ENCODE data around the gene TRAK2. TPM values are rescaled to one million over a fixed set of nuclear protein-coding genes. Genes with fewer than 3 reads are reported as not detected.
A peak's percentile ranks its signal among the peaks of the same experiment; 100 is the strongest.

Gene TRAK2
- total and polyA plus RNA-seq, 2 donors (not counting 1 experiment from before 2014, with no cell fraction given) = 16.9 to 21.6 TPM

DNA sequence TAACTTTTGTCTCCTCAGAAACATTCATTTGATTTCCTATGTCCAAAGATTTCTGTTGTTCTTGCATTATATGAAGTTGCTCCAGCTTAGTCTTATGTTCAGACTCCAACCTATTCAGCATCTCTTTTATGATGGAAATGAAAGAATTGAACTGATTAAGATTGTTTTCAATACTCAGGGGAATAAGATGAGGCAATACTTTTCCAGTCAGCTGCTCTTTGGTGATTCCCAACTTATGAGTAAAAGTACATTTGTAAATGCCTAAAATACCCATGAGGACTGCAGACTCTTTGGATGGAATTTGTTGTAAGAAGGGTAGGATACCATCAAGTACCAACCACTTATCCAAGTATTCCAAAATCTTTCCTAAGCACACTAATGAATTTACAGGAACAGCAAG lies 39.8 kb downstream of the TRAK2 start:
- no peak overlapping the region for H2AFZ ChIP-seq (ENCODE audit: insufficient read depth, low read depth, low read length, poor library complexity, severe bottlenecking)
- no peaks in the 10 kb centered on the region for H3K27me3 Mint-ChIP-seq
- H3K27me3 ChIP-seq (replicated peaks in 1 of 4; ENCODE audit: control extremely low read depth in 1 of 4, control insufficient read depth in 3 of 4, insufficient read depth in 4 of 4, low read length in 3 of 4) = no peaks in the 10 kb centered on the region
- intact Hi-C loops (cut with micrococcal nuclease) = loop anchor here (5.0 kb wide), 1 partner anchor 36 kb away; no protein-coding TSS in a partner anchor
- DNase-seq (no peak), ATAC-seq (ENCODE audit: low read depth) (no peak)
- H3K36me3 ChIP-seq (replicated peaks in 1 of 2; ENCODE audit: control extremely low read depth in 1 of 2, control insufficient read depth in 1 of 2, extremely low read depth in 1 of 2, insufficient read depth in 2 of 2, low read length in 1 of 2) = peaks cover 4 to 5% of the 10 kb centered on the region in 2 experiments
- H3K4me1 ChIP-seq (ENCODE audit: control insufficient read depth in 2 of 2, insufficient read depth in 2 of 2, low read length in 2 of 2) = peaks cover 45 to 61% of the 10 kb centered on the region in 2 donors
- H3K9me3 Mint-ChIP-seq (ENCODE audit: insufficient read depth) = no peaks in the 10 kb centered on the region
- peaks cover 8% of the 10 kb centered on the region for H3K4me1 Mint-ChIP-seq
- H3K27ac ChIP-seq (ENCODE audit: low read length in 2 of 2) = peak overlapping the region; percentile 28 to 84
- peaks cover 90% of the 10 kb centered on the region for H3K79me2 ChIP-seq (ENCODE audit: control insufficient read depth, insufficient read depth, low read length)
- POLR2A ChIA-PET = no interaction called here
- H3K9me3 ChIP-seq (ENCODE audit: control extremely low read depth in 1 of 3, control insufficient read depth in 2 of 3, insufficient read depth in 1 of 3, low read length in 2 of 3) = peaks cover 0 to 5% (median 0%) of the 10 kb centered on the region in 3 donors
- TF ChIP-seq EZH2 (IDR thresholded peaks at IDR 0.05; ENCODE audit: borderline replicate concordance, insufficient read depth, low read depth, low read length, poor library complexity, severe bottlenecking) = no peak
- TF ChIP-seq, protein P1, sequence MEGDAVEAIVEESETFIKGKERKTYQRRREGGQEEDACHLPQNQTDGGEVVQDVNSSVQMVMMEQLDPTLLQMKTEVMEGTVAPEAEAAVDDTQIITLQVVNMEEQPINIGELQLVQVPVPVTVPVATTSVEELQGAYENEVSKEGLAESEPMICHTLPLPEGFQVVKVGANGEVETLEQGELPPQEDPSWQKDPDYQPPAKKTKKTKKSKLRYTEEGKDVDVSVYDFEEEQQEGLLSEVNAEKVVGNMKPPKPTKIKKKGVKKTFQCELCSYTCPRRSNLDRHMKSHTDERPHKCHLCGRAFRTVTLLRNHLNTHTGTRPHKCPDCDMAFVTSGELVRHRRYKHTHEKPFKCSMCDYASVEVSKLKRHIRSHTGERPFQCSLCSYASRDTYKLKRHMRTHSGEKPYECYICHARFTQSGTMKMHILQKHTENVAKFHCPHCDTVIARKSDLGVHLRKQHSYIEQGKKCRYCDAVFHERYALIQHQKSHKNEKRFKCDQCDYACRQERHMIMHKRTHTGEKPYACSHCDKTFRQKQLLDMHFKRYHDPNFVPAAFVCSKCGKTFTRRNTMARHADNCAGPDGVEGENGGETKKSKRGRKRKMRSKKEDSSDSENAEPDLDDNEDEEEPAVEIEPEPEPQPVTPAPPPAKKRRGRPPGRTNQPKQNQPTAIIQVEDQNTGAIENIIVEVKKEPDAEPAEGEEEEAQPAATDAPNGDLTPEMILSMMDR (IDR thresholded peaks at IDR 0.05) = no peak
- peak overlapping the region; percentile 78 for H3K27ac Mint-ChIP-seq
- H3K4me3 Mint-ChIP-seq = peak overlapping the region; percentile 33
- no peak overlapping the region for H3K4me2 ChIP-seq (replicated peaks; ENCODE audit: low read depth, low read length, poor library complexity, severe bottlenecking)
- no peak overlapping the region for H3K9ac ChIP-seq (ENCODE audit: low read length)
- CTCF ChIA-PET = no interaction called here
- H3K4me3 ChIP-seq (ENCODE audit: control extremely low read depth in 1 of 5, extremely low read depth in 1 of 5, insufficient read depth in 1 of 5, low read depth in 2 of 5, low read length in 4 of 5) = no peak overlapping the region
- no peaks in the 10 kb centered on the region for H4K20me1 ChIP-seq (ENCODE audit: control insufficient read depth, insufficient read depth, low read length, poor library complexity, severe bottlenecking)

DNA sequence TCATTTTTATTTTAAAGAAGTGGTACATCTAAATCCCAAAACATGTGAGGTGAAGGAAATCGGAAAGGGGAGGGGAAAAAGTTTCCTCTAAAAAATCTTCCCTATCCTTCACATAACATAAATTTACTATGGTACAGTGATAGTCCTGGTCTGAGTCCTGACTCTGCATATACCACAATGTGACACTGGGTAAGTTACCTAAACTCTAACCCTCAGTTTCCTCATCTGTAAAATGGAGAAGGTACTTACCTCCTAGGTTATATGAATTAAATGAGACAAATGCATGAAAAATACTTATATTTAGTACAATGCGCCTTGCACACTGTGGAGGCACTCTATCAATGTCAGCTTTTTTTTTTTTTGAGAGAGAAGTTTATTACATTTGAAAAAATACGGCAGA lies 42.3 kb downstream of the TRAK2 start:
- Histone ChIP-seq H4K20me1 (ENCODE audit: control insufficient read depth, insufficient read depth, low read length, poor library complexity, severe bottlenecking) (no peaks in the 10 kb centered on the region), H3K79me2 (ENCODE audit: control insufficient read depth, insufficient read depth, low read length) (peaks cover 93% of the 10 kb centered on the region), H3K4me2 (replicated peaks; ENCODE audit: low read depth, low read length, poor library complexity, severe bottlenecking) (no peak overlapping the region), H3K9ac (ENCODE audit: low read length) (no peak overlapping the region), H3K4me3 (ENCODE audit: control extremely low read depth in 1 of 5, extremely low read depth in 1 of 5, insufficient read depth in 1 of 5, low read depth in 2 of 5, low read length in 4 of 5) (no peak overlapping the region), H2AFZ (ENCODE audit: insufficient read depth, low read depth, low read length, poor library complexity, severe bottlenecking) (no peak overlapping the region), H3K27me3 (replicated peaks in 1 of 4; ENCODE audit: control extremely low read depth in 1 of 4, control insufficient read depth in 3 of 4, insufficient read depth in 4 of 4, low read length in 3 of 4) (no peaks in the 10 kb centered on the region), H3K36me3 (replicated peaks in 1 of 2; ENCODE audit: control extremely low read depth in 1 of 2, control insufficient read depth in 1 of 2, extremely low read depth in 1 of 2, insufficient read depth in 2 of 2, low read length in 1 of 2) (peaks cover 9 to 10% of the 10 kb centered on the region in 2 experiments), H3K27ac (ENCODE audit: low read length in 2 of 2) (peak overlapping the region in 1 of 2 donors; percentile 10), H3K4me1 (ENCODE audit: control insufficient read depth in 2 of 2, insufficient read depth in 2 of 2, low read length in 2 of 2) (peaks cover 31 to 38% of the 10 kb centered on the region in 2 donors), H3K9me3 (ENCODE audit: control extremely low read depth in 1 of 3, control insufficient read depth in 2 of 3, insufficient read depth in 1 of 3, low read length in 2 of 3) (peaks cover 0 to 5% (median 0%) of the 10 kb centered on the region in 3 donors)
- Mint-ChIP-seq H3K4me3 (no peak overlapping the region), H3K9me3 (ENCODE audit: insufficient read depth) (no peaks in the 10 kb centered on the region), H3K4me1 (peaks cover 12% of the 10 kb centered on the region), H3K27me3 (no peaks in the 10 kb centered on the region), H3K27ac (no peak overlapping the region)
- POLR2A ChIA-PET = no interaction called here
- no peak for ATAC-seq (ENCODE audit: low read depth)
- CTCF ChIA-PET = no interaction called here
- no CpG with 5 or more reads among the region's 3 CpGs for WGBS (ENCODE audit: insufficient coverage)
- no peak for DNase-seq
- intact Hi-C loops (cut with micrococcal nuclease) = no loop called here
- TF ChIP-seq, protein P1 (IDR thresholded peaks at IDR 0.05) = no peak
- TF ChIP-seq EZH2 (IDR thresholded peaks at IDR 0.05; ENCODE audit: borderline replicate concordance, insufficient read depth, low read depth, low read length, poor library complexity, severe bottlenecking) = no peak

Measured in B cell (primary cell).